Panc1 (cell line): ENCODE measurements around the gene UBXN11. TPM values are rescaled to one million over a fixed set of nuclear protein-coding genes. Genes with fewer than 3 reads are reported as not detected.
"Not testable (repeated sequence)": the region's sequence is repeated elsewhere in the genome, so short reads cannot be mapped to it uniquely, and the experiment has no call there.

Source experiments
- ATAC-seq: fragments of 200-7000 bp; cut with Tn5 transposase; 2 replicates; pipeline ENCODE4 v1.9.1; 2020; ENCODE audit warnings: mild to moderate bottlenecking, moderate library complexity
- BruUV-seq: library from RNA; stranded (reverse); fragments of 400-500 nt; replicated peaks from 2 replicates; lab custom pipeline; 2021; lab: Mats Ljungman, UMichigan
- CTCF ChIA-PET: fragments of 300-600 bp; sonication (Branson Sonifier 250); formaldehyde crosslinking; loops from one replicate; lab custom pipeline; 2022; ENCODE audit warnings: antibody characterized with exemption; lab: Charles Lee
- POLR2A ChIA-PET: fragments of 300-600 bp; sonication (Branson Sonifier 250); formaldehyde crosslinking; loops from one replicate; lab custom pipeline; 2022; ENCODE audit warnings: antibody characterized with exemption; lab: Charles Lee
- DNase-seq: peaks from one replicate; pipeline ENCODE4 v3.0.0-alpha.2; 2010; ENCODE audit warnings: low read depth, low spot score
- H3K27ac ChIP-seq: 2 replicates; pipeline ENCODE4 v1.5.1; 2011; ENCODE audit warnings: mild to moderate bottlenecking, low read length, inconsistent platforms
- H3K27me3 ChIP-seq: fragments of 200-500 bp; sonication (Bioruptor generic); 2 replicates; pipeline ENCODE4 v1.6.0; 2014; ENCODE audit warnings: low read length, inconsistent platforms; ENCODE audit not compliant: control insufficient read depth, insufficient read depth
- H3K36me3 ChIP-seq: fragments of 200-500 bp; sonication (Bioruptor generic); 2 replicates; pipeline ENCODE4 v1.5.1; 2014; ENCODE audit warnings: inconsistent platforms, mild to moderate bottlenecking, low read length, moderate library complexity; ENCODE audit not compliant: control insufficient read depth, insufficient read depth
- H3K4me1 ChIP-seq: 2 replicates; pipeline ENCODE4 v1.5.1; 2011; ENCODE audit warnings: inconsistent platforms, mild to moderate bottlenecking, low read length, moderate library complexity; ENCODE audit not compliant: control insufficient read depth, insufficient read depth
- H3K4me3 ChIP-seq, 2 experiments: 2 replicates each; pipeline ENCODE4 v1.5.1; 2011 to 2012; ENCODE audit warnings: low read depth in 2 of 2, low read length in 2 of 2, mild to moderate bottlenecking in 2 of 2, inconsistent platforms in 1 of 2, moderate library complexity in 1 of 2
- H3K9me3 ChIP-seq: fragments of 200-500 bp; sonication (Bioruptor generic); 2 replicates; pipeline ENCODE4 v1.5.1; 2014; ENCODE audit warnings: low read depth, mild to moderate bottlenecking, inconsistent platforms, low read length, moderate library complexity; ENCODE audit not compliant: control insufficient read depth, insufficient read depth
- POLR2AphosphoS5 ChIP-seq: IDR thresholded peaks from 2 replicates; pipeline ENCODE4 v1.6.1; 2012; ENCODE audit warnings: mild to moderate bottlenecking, low read depth, low read length, moderate library complexity
- REST ChIP-seq, 2 experiments: IDR thresholded peaks; 2 replicates each; pipeline ENCODE4 v1.6.1; 2011 to 2012; ENCODE audit warnings: low read depth in 2 of 2, control low read depth in 1 of 2, low read length in 1 of 2, mild to moderate bottlenecking in 1 of 2, moderate library complexity in 1 of 2; ENCODE audit not compliant: insufficient read depth in 1 of 2
- SIN3A ChIP-seq: IDR thresholded peaks from 2 replicates; pipeline ENCODE4 v1.6.1; 2012; ENCODE audit warnings: low read depth, mild to moderate bottlenecking, low read length, moderate library complexity, borderline replicate concordance; ENCODE audit not compliant: insufficient read depth
- TCF7L2 ChIP-seq: IDR thresholded peaks from 2 replicates; pipeline ENCODE4 v1.6.1; 2011; ENCODE audit warnings: mild to moderate bottlenecking, low read depth, low read length, inconsistent platforms
- in situ Hi-C: cut with HindIII; loops from 2 replicates; pipeline ENCODE4 v1.10.0; 2016; ENCODE audit warnings: low sequenced_read_pairs, low pct_unique_long_range_greater_than_20kb
- intact Hi-C: fragments of 100-400 bp; cut with micrococcal nuclease; formaldehyde crosslinking; loops from one replicate; pipeline ENCODE4 v1.10.0; 2022; ENCODE audit not compliant: unreplicated experiment
- total RNA-seq: library from RNA; stranded (reverse); gene quantifications from one replicate; pipeline ENCODE4 v1.2.1, GENCODE V29; 2021; ENCODE audit not compliant: unreplicated experiment
- TF ChIP-seq, protein P1 (sequence below): fragments of 450-650 bp; IDR thresholded peaks from 2 replicates; pipeline ENCODE4 v1.5.1; 2017; ENCODE audit warnings: mild to moderate bottlenecking

UBXN11 gene
- total RNA-seq, 1 experiment from 2014 or later: 23.7 TPM

DNA sequence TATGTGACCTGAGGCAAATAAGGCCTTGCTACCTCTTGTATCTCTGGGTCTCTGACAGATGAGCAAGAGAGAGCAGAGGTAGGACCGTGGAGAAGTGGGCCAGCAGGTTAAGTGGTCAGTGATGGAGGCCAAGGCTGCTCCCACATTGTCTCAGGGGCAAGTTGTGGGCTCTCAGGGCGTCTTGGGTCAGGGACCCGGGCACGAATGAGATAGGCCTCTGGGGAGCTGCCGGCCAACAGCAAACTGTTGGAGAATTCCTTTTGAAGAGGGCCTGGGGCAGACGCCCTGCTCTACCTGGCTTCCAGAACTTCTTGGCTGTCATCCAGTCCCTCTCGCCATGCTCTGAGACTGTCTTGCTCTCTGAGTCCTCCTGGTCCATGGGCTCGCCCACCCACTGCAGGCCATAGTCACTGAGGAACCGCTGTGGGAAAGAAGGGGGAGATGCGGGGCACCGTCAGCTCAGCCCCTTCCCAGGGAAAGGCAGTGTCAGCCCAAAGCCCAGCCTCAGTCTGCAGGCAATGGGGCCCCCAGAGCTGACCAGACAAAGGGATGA is 12.4 kb downstream of the UBXN11 start:
- Histone ChIP-seq H3K4me1 (no peaks in the 10 kb centered on the region), H3K36me3 (no peaks in the 10 kb centered on the region), H3K9me3 (no peaks in the 10 kb centered on the region), H3K4me3 (no peak overlapping the region), H3K27me3 (no peaks in the 10 kb centered on the region), H3K27ac (no peak overlapping the region)
- DNase-seq: no peak
- ChIA-PET POLR2A (no interaction called here), CTCF (interaction anchor here (0.6 kb wide), 1 partner anchor 17 kb away, joined by 3 read pairs; no protein-coding TSS in a partner anchor)
- BruUV-seq: no TSS peak
- no peak for TF ChIP-seq SIN3A
- TF ChIP-seq, protein P1, sequence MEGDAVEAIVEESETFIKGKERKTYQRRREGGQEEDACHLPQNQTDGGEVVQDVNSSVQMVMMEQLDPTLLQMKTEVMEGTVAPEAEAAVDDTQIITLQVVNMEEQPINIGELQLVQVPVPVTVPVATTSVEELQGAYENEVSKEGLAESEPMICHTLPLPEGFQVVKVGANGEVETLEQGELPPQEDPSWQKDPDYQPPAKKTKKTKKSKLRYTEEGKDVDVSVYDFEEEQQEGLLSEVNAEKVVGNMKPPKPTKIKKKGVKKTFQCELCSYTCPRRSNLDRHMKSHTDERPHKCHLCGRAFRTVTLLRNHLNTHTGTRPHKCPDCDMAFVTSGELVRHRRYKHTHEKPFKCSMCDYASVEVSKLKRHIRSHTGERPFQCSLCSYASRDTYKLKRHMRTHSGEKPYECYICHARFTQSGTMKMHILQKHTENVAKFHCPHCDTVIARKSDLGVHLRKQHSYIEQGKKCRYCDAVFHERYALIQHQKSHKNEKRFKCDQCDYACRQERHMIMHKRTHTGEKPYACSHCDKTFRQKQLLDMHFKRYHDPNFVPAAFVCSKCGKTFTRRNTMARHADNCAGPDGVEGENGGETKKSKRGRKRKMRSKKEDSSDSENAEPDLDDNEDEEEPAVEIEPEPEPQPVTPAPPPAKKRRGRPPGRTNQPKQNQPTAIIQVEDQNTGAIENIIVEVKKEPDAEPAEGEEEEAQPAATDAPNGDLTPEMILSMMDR: no peak
- TF ChIP-seq TCF7L2: no peak
- TF ChIP-seq REST (IDR thresholded peaks at IDR 0.05; ENCODE audit: insufficient read depth in 1 of 2, low read depth in 2 of 2, low read length in 1 of 2): no peak
- TF ChIP-seq POLR2AphosphoS5: no peak
- ATAC-seq: no peak
- intact Hi-C loops: no loop called here
- in situ Hi-C loops: no loop called here

DNA sequence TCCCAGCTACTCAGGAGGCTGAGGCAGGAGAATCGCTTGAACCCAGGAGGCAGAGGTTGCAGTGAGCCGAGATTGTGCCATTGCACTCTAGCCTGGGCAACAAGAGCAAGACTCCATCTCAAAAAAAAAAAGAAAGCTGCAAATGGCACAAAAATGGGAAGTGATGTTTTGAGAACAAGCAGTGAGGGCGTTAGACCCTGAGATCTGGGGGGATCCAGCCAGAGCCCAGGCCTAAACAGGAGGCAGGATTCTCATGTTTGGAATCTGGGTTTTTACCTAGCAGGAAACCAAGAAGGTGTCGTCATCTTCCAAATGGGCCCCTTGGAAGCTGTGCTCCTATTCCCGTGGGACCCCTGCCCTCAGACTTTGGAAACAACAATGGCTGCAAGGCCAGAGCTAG is 13.7 kb downstream of the UBXN11 start:
- intact Hi-C loops, POLR2A ChIA-PET: not testable (repeated sequence)

DNA sequence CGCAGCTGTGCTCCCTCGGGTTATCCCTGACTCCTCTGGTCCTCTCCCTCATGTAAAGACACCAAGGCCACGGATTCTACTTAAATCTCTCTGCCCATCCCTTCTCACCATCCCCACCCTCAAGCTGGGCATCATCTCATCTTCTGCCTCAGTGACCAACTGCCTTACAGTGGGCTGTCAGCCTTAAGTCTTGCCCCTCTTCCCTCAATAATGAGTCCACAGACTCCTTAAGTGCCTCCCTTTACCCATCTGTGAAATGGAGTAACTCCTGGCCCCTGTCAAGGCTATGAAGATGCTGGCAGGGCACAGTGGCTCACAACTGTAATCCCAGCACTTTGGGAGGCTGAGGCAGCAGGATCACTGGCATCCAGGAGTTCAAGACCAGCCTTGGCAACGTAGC is 14.5 kb downstream of the UBXN11 start:
- no peak overlapping the region for H3K4me3 ChIP-seq
- POLR2A ChIA-PET: no interaction called here
- H3K9me3 ChIP-seq: no peaks in the 10 kb centered on the region
- H3K36me3 ChIP-seq: no peaks in the 10 kb centered on the region
- no TSS peak for BruUV-seq
- CTCF ChIA-PET: no interaction called here
- no peak overlapping the region for H3K27ac ChIP-seq
- in situ Hi-C loops (no loop called here), intact Hi-C loops (no loop called here)
- DNase-seq (no peak), ATAC-seq (no peak)
- no peaks in the 10 kb centered on the region for H3K4me1 ChIP-seq
- TF ChIP-seq, protein P1: no peak
- TF ChIP-seq TCF7L2: no peak
- no peak for TF ChIP-seq POLR2AphosphoS5
- no peak for TF ChIP-seq SIN3A
- no peak for TF ChIP-seq REST (IDR thresholded peaks at IDR 0.05; ENCODE audit: insufficient read depth in 1 of 2, low read depth in 2 of 2, low read length in 1 of 2)
- H3K27me3 ChIP-seq: no peaks in the 10 kb centered on the region

More for the DNA sequence above, 13.7 kb downstream of the UBXN11 start:
- ATAC-seq, H3K36me3 ChIP-seq, H3K27me3 ChIP-seq, CTCF ChIA-PET, H3K4me1 ChIP-seq, H3K27ac ChIP-seq, in situ Hi-C loops, DNase-seq, BruUV-seq, H3K4me3 ChIP-seq, H3K9me3 ChIP-seq: not testable (repeated sequence)
